Loucy (cell line): ENCODE data around the gene SVOPL.
"Not testable (repeated sequence)": the region's sequence is repeated elsewhere in the genome, so short reads cannot be mapped to it uniquely, and the experiment has no call there.

Source experiments
- H2AFZ ChIP-seq: fragments of 200-600 bp; sonication (generic); 2 replicates; pipeline ENCODE4 v1.6.0; 2016; ENCODE audit warnings: antibody characterized with exemption, mild to moderate bottlenecking, low read length, moderate library complexity
- H3F3A ChIP-seq: fragments of 200-600 bp; 2 replicates; pipeline ENCODE4 v1.6.0; 2016; ENCODE audit warnings: antibody characterized with exemption, low read depth, mild to moderate bottlenecking
- H3K27me3 ChIP-seq: fragments of 200-600 bp; sonication (generic); 2 replicates; pipeline ENCODE4 v1.6.1; 2014; ENCODE audit warnings: low read length, mild to moderate bottlenecking; ENCODE audit not compliant: insufficient read depth, poor library complexity, severe bottlenecking
- H3K36me3 ChIP-seq: fragments of 200-600 bp; sonication (generic); 2 replicates; pipeline ENCODE4 v1.6.1; 2016; ENCODE audit warnings: low read length; ENCODE audit not compliant: insufficient read depth
- H3K4me1 ChIP-seq: fragments of 200-600 bp; sonication (generic); 2 replicates; pipeline ENCODE4 v1.5.1; 2014; ENCODE audit warnings: low read length, mild to moderate bottlenecking; ENCODE audit not compliant: insufficient read depth, poor library complexity, severe bottlenecking
- H3K4me2 ChIP-seq: fragments of 200-600 bp; sonication (generic); 2 replicates; pipeline ENCODE4 v1.6.0; 2014; ENCODE audit warnings: antibody characterized with exemption, low read length, low read depth, mild to moderate bottlenecking; ENCODE audit not compliant: poor library complexity, severe bottlenecking
- H3K4me3 ChIP-seq: fragments of 200-600 bp; sonication (generic); 2 replicates; pipeline ENCODE4 v1.5.1; 2014; ENCODE audit warnings: low read length, mild to moderate bottlenecking, mixed read lengths; ENCODE audit not compliant: poor library complexity, severe bottlenecking
- H3K79me2 ChIP-seq: fragments of 200-600 bp; sonication (generic); 2 replicates; pipeline ENCODE4 v1.6.1; 2014; ENCODE audit warnings: low read length; ENCODE audit not compliant: insufficient read depth
- H3K9ac ChIP-seq: fragments of 200-600 bp; sonication (generic); 2 replicates; pipeline ENCODE4 v1.6.0; 2014; ENCODE audit warnings: mild to moderate bottlenecking, low read depth, low read length, moderate library complexity; ENCODE audit not compliant: poor library complexity, severe bottlenecking
- H3K9me2 ChIP-seq: fragments of 200-600 bp; sonication (generic); replicated peaks from 2 replicates; pipeline ENCODE4 v1.6.1; 2016; ENCODE audit warnings: low read depth, low read length, mixed read lengths
- H3K9me3 ChIP-seq: fragments of 200-600 bp; sonication (generic); 2 replicates; pipeline ENCODE4 v1.6.1; 2014; ENCODE audit warnings: mild to moderate bottlenecking, antibody characterized with exemption, low read length, low read depth; ENCODE audit not compliant: insufficient read depth
- H4K20me1 ChIP-seq: fragments of 200-600 bp; sonication (generic); 2 replicates; pipeline ENCODE4 v1.6.0; 2014; ENCODE audit warnings: antibody characterized with exemption, low read length, mild to moderate bottlenecking; ENCODE audit not compliant: insufficient read depth, poor library complexity, severe bottlenecking
- EZH2phosphoT487 ChIP-seq: fragments of 200-600 bp; IDR thresholded peaks from 2 replicates; pipeline ENCODE4 v1.6.1; 2018; ENCODE audit warnings: antibody characterized with exemption, mild to moderate bottlenecking, moderate library complexity, borderline replicate concordance
- TF ChIP-seq, protein P1 (sequence below): fragments of 200-600 bp; sonication (generic); conservative IDR thresholded peaks from 2 replicates; pipeline ENCODE4 v1.5.1; 2014; ENCODE audit warnings: mild to moderate bottlenecking, antibody characterized with exemption, low read length

SVOPL gene

DNA sequence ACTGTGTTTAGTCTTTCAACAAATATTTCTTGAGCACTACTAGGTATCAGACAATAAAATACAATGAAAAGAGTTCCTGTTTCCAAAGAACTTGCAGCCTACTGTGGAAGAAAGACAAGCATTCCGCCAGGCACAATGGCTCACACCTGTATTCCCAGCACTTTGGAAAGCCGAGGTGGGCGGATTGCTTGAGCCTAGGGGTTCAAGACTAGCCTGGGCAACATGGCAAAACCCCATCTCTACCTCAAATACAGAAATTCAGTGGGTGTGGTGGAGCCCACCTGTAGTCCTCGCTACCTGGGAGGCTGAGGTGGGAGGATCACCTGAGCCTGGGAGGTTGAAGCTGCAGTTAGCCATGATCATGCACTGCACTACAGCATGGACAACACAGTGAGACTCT lies 6.1 kb downstream of the SVOPL start:
- Histone ChIP-seq H3K9ac (no peak overlapping the region), H3K27me3 (no peaks in the 10 kb centered on the region), H4K20me1 (no peaks in the 10 kb centered on the region), H3K9me2 (no peaks in the 10 kb centered on the region), H3K4me3 (no peak overlapping the region), H2AFZ (no peak overlapping the region), H3F3A (no peaks in the 10 kb centered on the region), H3K9me3 (no peaks in the 10 kb centered on the region), H3K36me3 (no peaks in the 10 kb centered on the region), H3K79me2 (no peaks in the 10 kb centered on the region), H3K4me2 (no peak overlapping the region), H3K4me1 (no peaks in the 10 kb centered on the region)
- TF ChIP-seq, protein P1, sequence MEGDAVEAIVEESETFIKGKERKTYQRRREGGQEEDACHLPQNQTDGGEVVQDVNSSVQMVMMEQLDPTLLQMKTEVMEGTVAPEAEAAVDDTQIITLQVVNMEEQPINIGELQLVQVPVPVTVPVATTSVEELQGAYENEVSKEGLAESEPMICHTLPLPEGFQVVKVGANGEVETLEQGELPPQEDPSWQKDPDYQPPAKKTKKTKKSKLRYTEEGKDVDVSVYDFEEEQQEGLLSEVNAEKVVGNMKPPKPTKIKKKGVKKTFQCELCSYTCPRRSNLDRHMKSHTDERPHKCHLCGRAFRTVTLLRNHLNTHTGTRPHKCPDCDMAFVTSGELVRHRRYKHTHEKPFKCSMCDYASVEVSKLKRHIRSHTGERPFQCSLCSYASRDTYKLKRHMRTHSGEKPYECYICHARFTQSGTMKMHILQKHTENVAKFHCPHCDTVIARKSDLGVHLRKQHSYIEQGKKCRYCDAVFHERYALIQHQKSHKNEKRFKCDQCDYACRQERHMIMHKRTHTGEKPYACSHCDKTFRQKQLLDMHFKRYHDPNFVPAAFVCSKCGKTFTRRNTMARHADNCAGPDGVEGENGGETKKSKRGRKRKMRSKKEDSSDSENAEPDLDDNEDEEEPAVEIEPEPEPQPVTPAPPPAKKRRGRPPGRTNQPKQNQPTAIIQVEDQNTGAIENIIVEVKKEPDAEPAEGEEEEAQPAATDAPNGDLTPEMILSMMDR, result no peak
- no peak for TF ChIP-seq EZH2phosphoT487

DNA sequence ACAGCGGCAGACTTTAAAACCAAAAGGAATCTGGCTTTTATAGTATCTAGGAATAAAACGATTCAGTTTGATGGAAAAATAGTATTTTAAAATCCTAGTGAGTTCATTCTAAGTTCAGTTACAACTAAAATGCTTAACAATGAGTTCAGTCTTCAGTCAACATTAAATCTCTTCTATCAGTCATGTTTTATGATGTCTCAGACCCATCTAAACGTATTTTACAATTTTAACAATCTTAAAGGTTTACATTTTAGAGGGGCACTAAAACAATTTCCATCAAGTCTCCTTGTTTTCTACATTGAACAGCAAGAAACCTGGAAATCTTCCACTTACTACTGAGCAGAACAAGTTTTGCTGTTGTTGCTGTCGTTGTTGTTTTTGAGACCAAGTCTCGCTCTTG lies 10.0 kb downstream of the SVOPL start:
- no peaks in the 10 kb centered on the region for H3K36me3 ChIP-seq
- no peaks in the 10 kb centered on the region for H3K79me2 ChIP-seq
- no peaks in the 10 kb centered on the region for H3F3A ChIP-seq
- H2AFZ ChIP-seq, result no peak overlapping the region
- H3K4me3 ChIP-seq, result no peak overlapping the region
- no peak overlapping the region for H3K4me2 ChIP-seq
- TF ChIP-seq, protein P1, result no peak
- TF ChIP-seq EZH2phosphoT487, result no peak
- H3K27me3 ChIP-seq, result no peaks in the 10 kb centered on the region
- H3K9me3 ChIP-seq, result no peaks in the 10 kb centered on the region
- H3K4me1 ChIP-seq, result no peaks in the 10 kb centered on the region
- H3K9me2 ChIP-seq, result no peaks in the 10 kb centered on the region
- H4K20me1 ChIP-seq, result no peaks in the 10 kb centered on the region
- H3K9ac ChIP-seq, result no peak overlapping the region

DNA sequence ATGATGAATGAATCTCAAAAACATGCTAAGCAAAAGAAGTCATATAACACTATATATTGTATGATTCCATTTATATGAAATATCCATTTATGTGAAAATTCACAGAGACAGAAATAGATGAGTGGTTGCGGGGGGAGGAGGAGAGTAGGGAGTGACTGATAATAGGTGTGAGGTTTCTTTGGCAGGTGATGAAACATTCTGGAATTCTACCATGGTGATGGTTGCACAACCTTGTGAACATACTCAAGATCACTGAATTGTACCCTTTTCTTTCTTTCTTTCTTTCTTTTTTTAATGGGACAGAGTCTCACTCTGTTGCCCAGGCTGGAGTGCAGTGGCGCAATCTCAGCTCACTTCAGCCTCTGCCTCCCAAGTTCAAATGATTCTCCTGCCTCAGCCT lies 10.7 kb downstream of the SVOPL start:
- Histone ChIP-seq H3K4me3 (no peak overlapping the region), H3K4me2 (no peak overlapping the region), H3K9me3 (no peaks in the 10 kb centered on the region), H4K20me1 (no peaks in the 10 kb centered on the region), H3K4me1 (no peaks in the 10 kb centered on the region), H3K79me2 (no peaks in the 10 kb centered on the region), H3K27me3 (no peaks in the 10 kb centered on the region), H3K36me3 (no peaks in the 10 kb centered on the region), H3K9ac (no peak overlapping the region), H2AFZ (no peak overlapping the region), H3F3A (no peaks in the 10 kb centered on the region), H3K9me2 (no peaks in the 10 kb centered on the region)
- TF ChIP-seq EZH2phosphoT487, result no peak
- TF ChIP-seq, protein P1, result no peak

DNA sequence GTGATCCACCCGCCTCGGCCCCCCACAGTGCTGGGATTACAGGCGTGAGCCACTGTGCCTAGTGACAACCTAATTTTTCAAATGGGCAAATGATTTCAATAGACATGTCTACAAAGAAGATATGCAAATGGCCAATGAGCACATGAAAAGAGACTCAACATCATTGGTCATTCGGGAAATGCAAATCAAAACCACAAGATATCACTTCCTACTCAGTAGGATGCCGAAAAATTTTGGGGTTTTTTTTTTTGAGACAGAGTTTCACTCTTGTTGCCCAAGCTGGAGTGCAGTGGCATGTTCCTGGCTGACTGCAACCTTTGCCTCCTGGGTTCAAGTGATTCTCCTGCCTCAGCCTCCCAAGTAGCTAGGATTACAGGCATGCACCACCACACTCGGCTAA lies 13.1 kb downstream of the SVOPL start:
- H3K9me3 ChIP-seq, H3K4me3 ChIP-seq, H3K4me2 ChIP-seq, H2AFZ ChIP-seq, H3K79me2 ChIP-seq, H3K9me2 ChIP-seq, H3F3A ChIP-seq, H3K27me3 ChIP-seq, H3K4me1 ChIP-seq, H3K9ac ChIP-seq, H3K36me3 ChIP-seq, H4K20me1 ChIP-seq: not testable (repeated sequence)
